ENCODE measurements around the gene ZNF813. TPM values are rescaled to one million over a fixed set of nuclear protein-coding genes. Genes with fewer than 3 reads are reported as not detected.
A peak's percentile ranks its signal among the peaks of the same experiment; 100 is the strongest.
"Not testable (repeated sequence)": the region's sequence is repeated elsewhere in the genome, so short reads cannot be mapped to it uniquely, and the experiment has no call there.

Gene ZNF813
- polyA plus RNA-seq, 1 experiment, result 0.60 TPM

DNA sequence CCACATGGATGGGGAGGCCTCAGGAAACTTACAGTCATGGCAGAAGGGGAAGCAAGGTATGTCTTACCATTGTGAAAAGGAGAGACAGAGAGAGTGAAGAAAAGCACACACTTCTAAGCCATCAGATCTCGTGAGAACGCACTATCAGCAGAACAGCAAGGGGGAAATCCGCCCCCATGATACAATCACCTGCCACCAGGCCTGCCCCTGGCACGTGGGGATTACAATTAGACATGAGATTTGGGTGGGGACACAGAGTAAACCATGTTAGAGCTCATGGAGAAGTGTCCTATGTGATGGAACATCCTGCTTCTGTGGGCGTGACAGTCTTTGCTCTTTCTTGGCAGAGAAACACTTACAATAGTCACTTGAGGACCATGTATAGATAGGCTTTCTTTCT lies 42.3 kb downstream of the ZNF813 start:
- Histone ChIP-seq H3K36me3 (ENCODE audit: control insufficient read depth, insufficient read depth, low read length) (no peaks in the 10 kb centered on the region), H3K27me3 (ENCODE audit: control insufficient read depth, insufficient read depth, low read length) (no peaks in the 10 kb centered on the region), H3K4me3 (ENCODE audit: low read depth, low read length) (no peak overlapping the region)
- POLR2A ChIA-PET, result no interaction called here
- DNase-seq (ENCODE audit: low read depth), result no peak
- TF ChIP-seq, protein P1, sequence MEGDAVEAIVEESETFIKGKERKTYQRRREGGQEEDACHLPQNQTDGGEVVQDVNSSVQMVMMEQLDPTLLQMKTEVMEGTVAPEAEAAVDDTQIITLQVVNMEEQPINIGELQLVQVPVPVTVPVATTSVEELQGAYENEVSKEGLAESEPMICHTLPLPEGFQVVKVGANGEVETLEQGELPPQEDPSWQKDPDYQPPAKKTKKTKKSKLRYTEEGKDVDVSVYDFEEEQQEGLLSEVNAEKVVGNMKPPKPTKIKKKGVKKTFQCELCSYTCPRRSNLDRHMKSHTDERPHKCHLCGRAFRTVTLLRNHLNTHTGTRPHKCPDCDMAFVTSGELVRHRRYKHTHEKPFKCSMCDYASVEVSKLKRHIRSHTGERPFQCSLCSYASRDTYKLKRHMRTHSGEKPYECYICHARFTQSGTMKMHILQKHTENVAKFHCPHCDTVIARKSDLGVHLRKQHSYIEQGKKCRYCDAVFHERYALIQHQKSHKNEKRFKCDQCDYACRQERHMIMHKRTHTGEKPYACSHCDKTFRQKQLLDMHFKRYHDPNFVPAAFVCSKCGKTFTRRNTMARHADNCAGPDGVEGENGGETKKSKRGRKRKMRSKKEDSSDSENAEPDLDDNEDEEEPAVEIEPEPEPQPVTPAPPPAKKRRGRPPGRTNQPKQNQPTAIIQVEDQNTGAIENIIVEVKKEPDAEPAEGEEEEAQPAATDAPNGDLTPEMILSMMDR (IDR thresholded peaks at IDR 0.05; ENCODE audit: insufficient read depth, low read depth, low read length), result no peak
- CTCF ChIA-PET, result interaction anchor here (0.7 to 1.4 kb wide), 6 partner anchors 9 to 433 kb away, joined by 3 to 5 read pairs (median 3); no protein-coding TSS in a partner anchor

DNA sequence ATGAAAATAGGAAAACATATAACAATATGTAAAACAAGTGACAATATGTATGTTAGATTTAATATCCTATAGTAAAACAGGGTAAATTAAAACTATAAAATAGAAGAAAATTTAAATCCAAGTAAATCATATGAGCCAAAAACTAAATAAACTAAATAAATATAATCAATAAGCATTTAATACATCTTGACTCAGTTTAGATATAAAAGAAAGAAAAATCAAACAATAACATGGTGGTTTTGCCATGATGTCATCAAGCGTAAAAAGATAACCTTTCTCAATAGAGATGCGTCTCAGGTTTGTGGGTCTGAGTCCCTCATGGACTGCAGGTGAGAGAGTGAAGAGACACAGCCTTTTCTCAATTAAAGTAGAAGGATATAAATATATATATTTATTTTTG lies 43.8 kb downstream of the ZNF813 start:
- Histone ChIP-seq H3K4me3 (ENCODE audit: low read depth, low read length) (no peak overlapping the region), H3K27me3 (ENCODE audit: control insufficient read depth, insufficient read depth, low read length) (no peaks in the 10 kb centered on the region), H3K36me3 (ENCODE audit: control insufficient read depth, insufficient read depth, low read length) (no peaks in the 10 kb centered on the region)
- TF ChIP-seq, protein P1 (IDR thresholded peaks at IDR 0.05; ENCODE audit: insufficient read depth, low read depth, low read length), result no peak
- POLR2A ChIA-PET, result no interaction called here
- DNase-seq (ENCODE audit: low read depth), result no peak
- CTCF ChIA-PET, result no interaction called here

DNA sequence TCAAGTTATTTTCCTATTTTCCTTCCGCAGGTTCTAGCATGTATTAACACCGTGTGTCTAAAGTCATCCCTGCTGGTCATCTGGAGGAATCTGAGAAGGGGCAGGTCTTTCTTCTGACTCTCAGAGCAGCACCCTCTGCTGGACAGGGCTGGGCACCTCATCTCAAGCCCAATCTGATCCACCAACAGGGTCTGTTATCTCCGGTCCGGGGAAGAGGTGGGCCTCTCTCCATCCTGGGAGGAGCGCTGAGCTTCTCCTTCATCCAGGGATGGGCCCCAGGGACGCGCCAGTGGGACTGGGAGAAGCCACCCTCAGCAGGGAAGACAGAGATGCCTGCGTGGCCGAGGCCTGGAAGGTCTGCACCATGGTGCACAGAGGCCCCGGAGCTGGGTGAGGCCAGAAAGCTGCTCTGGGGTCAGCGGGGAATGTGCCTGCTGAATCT lies 44.4 kb downstream of the ZNF813 start:
- TF ChIP-seq, protein P1 (IDR thresholded peaks at IDR 0.05; ENCODE audit: insufficient read depth, low read depth, low read length), result peak; percentile 78

DNA sequence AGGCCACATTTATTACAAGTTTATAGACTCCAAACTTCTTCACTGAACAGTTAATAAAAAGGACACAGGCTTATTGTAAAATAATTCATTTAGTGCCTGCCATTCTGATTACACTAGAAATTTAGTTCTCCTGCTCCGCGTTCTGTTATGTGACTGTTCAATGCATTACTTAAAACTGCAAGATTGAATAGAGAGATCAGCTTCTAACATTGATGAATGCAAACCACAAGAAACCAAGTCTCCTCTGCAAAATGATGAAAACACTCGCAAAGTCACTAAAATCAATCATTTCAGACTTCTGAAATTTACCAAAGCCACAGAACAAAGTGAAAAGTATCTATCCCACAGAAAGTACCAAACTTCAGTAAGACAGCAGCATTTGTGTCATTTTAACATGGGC lies 47.5 kb downstream of the ZNF813 start:
- CTCF ChIA-PET; H3K27me3 ChIP-seq (ENCODE audit: control insufficient read depth, insufficient read depth, low read length); DNase-seq (ENCODE audit: low read depth); H3K4me3 ChIP-seq (ENCODE audit: low read depth, low read length); POLR2A ChIA-PET; H3K36me3 ChIP-seq (ENCODE audit: control insufficient read depth, insufficient read depth, low read length): not testable (repeated sequence)

More for the DNA sequence above, 44.4 kb downstream of the ZNF813 start:
- CTCF ChIA-PET, result no interaction called here
- Histone ChIP-seq H3K36me3 (ENCODE audit: control insufficient read depth, insufficient read depth, low read length) (no peaks in the 10 kb centered on the region), H3K27me3 (ENCODE audit: control insufficient read depth, insufficient read depth, low read length) (no peaks in the 10 kb centered on the region), H3K4me3 (ENCODE audit: low read depth, low read length) (no peak overlapping the region)
- POLR2A ChIA-PET, result no interaction called here
- no peak for DNase-seq (ENCODE audit: low read depth)

DNA sequence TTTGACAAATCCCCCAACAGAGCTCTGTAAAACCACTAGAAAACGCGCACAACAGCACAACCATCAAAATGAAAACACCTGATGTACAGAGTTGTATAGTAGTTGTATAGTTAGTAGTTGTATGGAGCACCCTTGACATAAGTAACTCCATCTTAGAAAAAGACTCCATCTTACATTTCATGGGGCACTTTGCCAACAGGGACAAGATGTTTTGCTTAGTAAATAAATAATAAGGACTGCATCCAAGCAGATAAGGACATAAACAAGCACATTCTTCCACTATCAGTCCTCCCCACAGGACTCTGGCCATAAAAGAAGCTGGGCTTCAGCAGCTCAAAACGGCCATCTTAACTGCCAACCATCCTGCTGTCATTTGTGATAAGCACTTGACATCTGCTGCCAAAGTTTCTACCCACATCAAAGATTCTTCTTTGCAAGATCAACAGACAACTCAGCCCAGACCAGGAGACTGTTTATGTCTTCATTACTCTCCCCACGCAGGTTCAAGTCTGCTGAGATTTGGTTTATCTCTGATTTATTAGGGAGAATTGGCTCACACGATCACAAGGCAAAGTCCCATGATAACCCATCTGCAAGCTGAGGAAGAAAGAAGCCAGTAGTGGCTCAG lies 49.7 kb downstream of the ZNF813 start:
- TF ChIP-seq, protein P1 (IDR thresholded peaks at IDR 0.05; ENCODE audit: insufficient read depth, low read depth, low read length), result no peak
- Histone ChIP-seq H3K4me3 (ENCODE audit: low read depth, low read length) (no peak overlapping the region), H3K27me3 (ENCODE audit: control insufficient read depth, insufficient read depth, low read length) (no peaks in the 10 kb centered on the region), H3K36me3 (ENCODE audit: control insufficient read depth, insufficient read depth, low read length) (no peaks in the 10 kb centered on the region)
- ChIA-PET CTCF (interaction anchor here (0.8 to 1.4 kb wide), 2 partner anchors 92 to 228 kb away, joined by 3 to 4 read pairs; no protein-coding TSS in a partner anchor), POLR2A (no interaction called here)
- DNase-seq (ENCODE audit: low read depth), result no peak

DNA sequence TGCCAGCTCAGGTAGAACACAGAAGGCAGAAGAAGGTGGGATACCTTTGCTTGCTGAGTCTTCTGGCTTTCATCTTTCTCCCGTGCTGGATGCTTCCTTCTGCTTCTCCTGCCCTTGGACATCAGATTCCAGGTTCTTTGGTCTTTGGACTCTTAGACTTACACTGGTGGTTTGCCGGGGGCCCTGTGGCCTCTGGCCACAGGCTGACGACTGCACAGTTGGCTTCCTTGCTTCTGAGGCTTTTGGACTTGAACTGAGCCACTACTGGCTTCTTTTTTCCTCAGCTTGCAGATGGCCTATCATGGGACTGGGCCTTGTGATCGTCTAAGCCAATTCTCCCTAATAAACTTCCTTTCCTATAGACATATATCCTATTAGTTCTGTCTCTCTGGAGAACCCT lies 50.6 kb downstream of the ZNF813 start:
- CTCF ChIA-PET, result interaction anchor here (0.6 kb wide), 1 partner anchor 40 kb away, joined by 4 read pairs; no protein-coding TSS in a partner anchor

More for the DNA sequence above, 50.6 kb downstream of the ZNF813 start:
- DNase-seq (ENCODE audit: low read depth), result no peak
- Histone ChIP-seq H3K36me3 (ENCODE audit: control insufficient read depth, insufficient read depth, low read length) (no peaks in the 10 kb centered on the region), H3K4me3 (ENCODE audit: low read depth, low read length) (no peak overlapping the region), H3K27me3 (ENCODE audit: control insufficient read depth, insufficient read depth, low read length) (no peaks in the 10 kb centered on the region)
- POLR2A ChIA-PET, result no interaction called here
- TF ChIP-seq, protein P1 (IDR thresholded peaks at IDR 0.05; ENCODE audit: insufficient read depth, low read depth, low read length), result no peak
